G401.6 (cell line): ENCODE results near the gene HIF1A.
A peak's percentile ranks its signal among the peaks of the same experiment; 100 is the strongest.
"Not testable (repeated sequence)": the region's sequence is repeated elsewhere in the genome, so short reads cannot be mapped to it uniquely, and the experiment has no call there.

ENCODE experiments used
- FAIRE-seq: peaks from 2 replicates; lab custom pipeline; 2012; peaks lifted over from hg19 to GRCh38; lab: Jason Lieb, UNC

HIF1A gene

GRCh38 chr14:61749264-61749663 lies 54.0 kb downstream of the HIF1A start:
- FAIRE-seq, result no peak

GRCh38 chr14:61749867-61750266 lies 54.6 kb downstream of the HIF1A start:
- FAIRE-seq, result no peak

GRCh38 chr14:61750708-61751474 lies 55.6 kb downstream of the HIF1A start:
- FAIRE-seq, result no peak

- no peak for FAIRE-seq
Observed at GRCh38 chr14:61751475-61751989, 56.2 kb downstream of the HIF1A start.

- FAIRE-seq, result no peak
Observed at GRCh38 chr14:61752626-61753025, 57.3 kb downstream of the HIF1A start.

GRCh38 chr14:61753631-61754030 lies 58.3 kb downstream of the HIF1A start:
- FAIRE-seq, result no peak

- FAIRE-seq, result no peak
Observed at GRCh38 chr14:61754627-61755381, 59.5 kb downstream of the HIF1A start.

GRCh38 chr14:61755382-61755742 lies 60.0 kb downstream of the HIF1A start:
- FAIRE-seq, result not testable (repeated sequence)

- no peak for FAIRE-seq
Observed at GRCh38 chr14:61756135-61756534, 60.8 kb downstream of the HIF1A start.

GRCh38 chr14:61759878-61760277 lies 64.6 kb downstream of the HIF1A start:
- no peak for FAIRE-seq

- FAIRE-seq, result no peak
Observed at GRCh38 chr14:61761557-61761956, 66.2 kb downstream of the HIF1A start.

- peak; percentile 98 for FAIRE-seq
Observed at GRCh38 chr14:61761959-61762786, 66.9 kb downstream of the HIF1A start, which contains the start of gene SNAPC1. SNAPC1 (plus strand) TSS chr14:61762420; CDS start chr14:61762461, 41 bp downstream.

GRCh38 chr14:61764342-61765122 lies 69.2 kb downstream of the HIF1A start:
- FAIRE-seq, result no peak

- FAIRE-seq, result no peak
Observed at GRCh38 chr14:61765225-61765943, 70.1 kb downstream of the HIF1A start.

- FAIRE-seq, result no peak
Observed at GRCh38 chr14:61766151-61766550, 70.8 kb downstream of the HIF1A start.

- no peak for FAIRE-seq
Observed at GRCh38 chr14:61768240-61768639, 72.9 kb downstream of the HIF1A start.

GRCh38 chr14:61769893-61770292 lies 74.6 kb downstream of the HIF1A start:
- FAIRE-seq, result no peak

GRCh38 chr14:61774861-61775260 lies 79.5 kb downstream of the HIF1A start:
- no peak for FAIRE-seq

GRCh38 chr14:61780125-61780524 lies 84.8 kb downstream of the HIF1A start:
- no peak for FAIRE-seq

- FAIRE-seq, result no peak
Observed at GRCh38 chr14:61797309-61797708, 102.0 kb downstream of the HIF1A start.
